GM19043 (cell line): ENCODE measurements around the gene CRB2.

Experiments used
- ATAC-seq: cut with Tn5 transposase; IDR thresholded peaks from one replicate; pipeline ENCODE4 v1.9.1; 2021; ENCODE audit warnings: low read depth; ENCODE audit not compliant: unreplicated experiment

CRB2 gene

DNA sequence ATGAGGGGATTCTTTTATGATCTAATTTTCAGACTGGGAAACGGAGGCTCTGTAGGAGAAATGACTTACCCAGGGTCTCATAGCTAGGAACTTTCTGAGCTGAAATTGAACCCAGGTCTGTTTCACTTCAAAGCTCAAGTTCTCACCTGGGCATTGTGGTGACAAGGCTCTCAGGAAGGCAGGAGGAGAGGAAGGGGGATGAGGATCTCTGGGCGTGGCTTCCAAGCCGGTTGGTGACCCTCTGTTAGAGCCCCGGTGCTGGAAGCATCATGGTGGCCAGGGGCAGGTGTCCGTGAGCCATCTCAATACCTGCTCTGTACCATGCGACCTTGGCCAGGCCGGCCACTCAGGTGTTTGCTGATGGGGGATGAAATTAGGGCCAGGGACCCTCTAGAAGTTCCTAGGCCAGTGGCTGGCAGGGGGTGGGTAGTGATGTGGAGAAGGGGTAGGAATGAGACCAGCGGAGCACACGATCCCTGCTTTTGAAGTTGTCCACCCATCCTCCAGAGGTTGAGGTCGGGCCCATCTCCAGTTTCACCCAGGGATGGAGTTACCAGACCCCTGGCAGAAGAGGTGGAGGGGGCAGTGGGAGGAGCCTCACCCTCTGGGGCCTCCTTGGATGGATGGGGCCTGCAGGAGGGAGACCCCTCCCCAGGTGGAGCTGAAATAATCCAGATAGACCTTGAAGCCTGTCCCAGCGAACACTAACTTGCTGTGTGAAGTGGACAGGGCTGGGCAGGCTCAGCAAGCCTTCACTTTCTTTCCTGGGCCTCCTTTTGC, 5.9 kb downstream of the CRB2 start:
- ATAC-seq, result no peak

DNA sequence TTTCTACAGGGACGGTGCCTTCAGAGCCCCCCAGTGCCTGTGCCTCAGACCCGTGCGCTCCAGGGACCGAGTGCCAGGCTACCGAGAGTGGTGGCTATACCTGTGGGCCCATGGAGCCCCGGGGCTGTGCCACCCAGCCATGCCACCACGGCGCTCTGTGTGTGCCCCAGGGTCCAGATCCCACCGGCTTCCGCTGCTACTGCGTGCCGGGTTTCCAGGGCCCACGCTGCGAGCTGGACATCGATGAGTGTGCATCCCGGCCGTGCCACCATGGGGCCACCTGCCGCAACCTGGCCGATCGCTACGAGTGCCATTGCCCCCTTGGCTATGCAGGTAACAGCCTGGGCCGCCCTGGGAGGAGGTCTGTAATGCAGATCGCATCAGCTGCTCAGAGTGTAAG, 6.9 kb downstream of the CRB2 start:
- no peak for ATAC-seq

DNA sequence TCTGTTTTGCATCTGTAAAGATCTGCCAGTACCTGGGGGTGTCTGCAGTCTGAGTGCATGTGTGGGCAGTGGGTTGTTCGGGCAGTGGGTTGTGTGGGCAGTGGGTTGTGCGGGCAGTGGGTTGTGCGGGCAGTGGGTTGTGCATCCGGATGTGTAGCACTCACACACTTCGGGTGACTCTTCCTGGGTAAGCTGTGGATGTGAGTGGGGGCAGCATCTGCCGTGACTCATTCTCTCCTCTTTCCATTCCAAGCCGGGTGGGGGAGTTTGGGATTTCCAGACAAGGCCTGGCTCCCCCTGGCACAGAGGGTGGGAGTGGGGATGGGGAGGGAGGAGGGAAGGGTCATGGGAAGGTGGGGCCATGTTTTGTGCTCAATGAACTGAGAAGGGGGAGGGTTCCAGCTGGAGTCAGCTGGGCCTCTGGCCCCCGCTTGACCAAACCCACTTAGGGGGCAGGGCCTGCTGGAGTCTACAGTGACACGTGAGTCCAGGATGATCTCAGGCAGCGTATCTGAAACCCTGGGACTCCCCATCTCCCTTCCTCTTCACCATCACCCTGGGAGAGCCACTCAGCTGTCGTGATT, 8.3 kb downstream of the CRB2 start:
- no peak for ATAC-seq

DNA sequence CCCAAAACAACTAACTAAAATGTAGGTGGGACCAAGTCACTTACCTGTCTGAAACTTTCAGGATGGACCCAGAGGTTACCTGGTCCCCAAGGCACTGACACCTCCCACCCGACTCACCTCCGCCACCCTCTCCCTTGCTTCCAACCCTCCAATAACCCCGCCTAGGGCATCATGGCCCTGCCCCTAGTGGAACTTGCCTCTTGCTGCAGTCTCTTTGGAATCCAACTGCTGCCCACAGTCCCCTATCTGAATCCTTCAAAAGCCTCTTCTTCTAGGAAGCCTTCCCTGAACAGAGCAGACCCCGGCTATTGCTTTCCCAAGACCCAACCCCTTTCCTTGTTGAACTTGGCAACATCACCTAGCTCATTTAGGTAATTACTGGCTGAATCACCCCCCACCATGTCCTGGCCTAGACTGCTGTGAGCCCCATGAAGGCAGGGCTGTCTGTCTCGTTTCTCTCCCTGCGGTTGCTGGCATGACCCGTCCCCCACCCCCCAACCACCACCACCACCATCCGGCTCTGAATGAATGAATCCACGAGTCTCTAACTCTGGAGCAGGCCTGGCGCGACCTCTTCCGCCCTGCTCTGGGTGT, 9.4 kb downstream of the CRB2 start:
- ATAC-seq, result no peak

DNA sequence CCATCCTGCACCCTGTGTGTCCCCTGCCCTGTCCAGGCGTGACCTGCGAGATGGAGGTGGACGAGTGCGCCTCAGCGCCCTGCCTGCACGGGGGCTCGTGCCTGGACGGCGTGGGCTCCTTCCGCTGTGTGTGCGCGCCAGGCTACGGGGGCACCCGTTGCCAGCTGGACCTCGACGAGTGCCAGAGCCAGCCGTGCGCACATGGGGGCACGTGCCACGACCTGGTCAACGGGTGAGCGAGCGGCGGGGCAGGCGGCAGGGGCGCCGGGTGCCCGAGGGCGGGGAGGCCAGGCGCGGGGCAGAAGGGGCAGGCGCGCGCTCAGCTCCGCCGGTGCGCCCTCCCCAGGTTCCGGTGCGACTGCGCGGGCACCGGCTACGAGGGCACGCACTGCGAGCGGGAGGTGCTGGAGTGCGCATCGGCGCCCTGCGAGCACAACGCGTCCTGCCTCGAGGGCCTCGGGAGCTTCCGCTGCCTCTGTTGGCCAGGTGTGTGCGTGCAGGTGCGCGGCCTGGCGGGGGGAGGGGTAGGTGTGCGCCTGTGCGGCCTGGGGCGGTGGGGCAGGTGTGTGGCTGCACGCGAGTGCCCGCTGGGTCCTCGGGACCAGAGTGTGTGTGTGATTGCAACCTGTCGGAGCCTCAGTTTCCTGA, 10.0 kb downstream of the CRB2 start:
- ATAC-seq, result no peak

DNA sequence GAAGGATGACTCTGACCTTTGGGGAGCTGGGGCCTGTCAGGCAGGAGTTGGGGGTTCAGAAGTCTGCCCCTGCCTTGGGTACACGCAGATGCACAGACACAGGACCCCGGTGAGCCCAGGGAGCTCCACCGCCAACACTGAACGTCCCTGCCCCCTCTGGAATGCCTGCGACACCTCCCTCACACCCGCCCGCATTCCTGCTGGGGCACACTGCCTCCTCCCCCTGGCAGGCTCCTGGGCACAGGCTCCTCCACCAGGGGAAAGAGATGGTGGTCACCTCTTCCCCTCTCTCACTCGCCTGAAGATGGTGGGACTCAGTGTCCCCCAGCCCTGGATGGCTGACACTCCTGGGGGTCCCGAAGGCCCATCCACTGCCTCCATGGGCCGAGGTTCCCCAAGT, 12.0 kb downstream of the CRB2 start:
- no peak for ATAC-seq

DNA sequence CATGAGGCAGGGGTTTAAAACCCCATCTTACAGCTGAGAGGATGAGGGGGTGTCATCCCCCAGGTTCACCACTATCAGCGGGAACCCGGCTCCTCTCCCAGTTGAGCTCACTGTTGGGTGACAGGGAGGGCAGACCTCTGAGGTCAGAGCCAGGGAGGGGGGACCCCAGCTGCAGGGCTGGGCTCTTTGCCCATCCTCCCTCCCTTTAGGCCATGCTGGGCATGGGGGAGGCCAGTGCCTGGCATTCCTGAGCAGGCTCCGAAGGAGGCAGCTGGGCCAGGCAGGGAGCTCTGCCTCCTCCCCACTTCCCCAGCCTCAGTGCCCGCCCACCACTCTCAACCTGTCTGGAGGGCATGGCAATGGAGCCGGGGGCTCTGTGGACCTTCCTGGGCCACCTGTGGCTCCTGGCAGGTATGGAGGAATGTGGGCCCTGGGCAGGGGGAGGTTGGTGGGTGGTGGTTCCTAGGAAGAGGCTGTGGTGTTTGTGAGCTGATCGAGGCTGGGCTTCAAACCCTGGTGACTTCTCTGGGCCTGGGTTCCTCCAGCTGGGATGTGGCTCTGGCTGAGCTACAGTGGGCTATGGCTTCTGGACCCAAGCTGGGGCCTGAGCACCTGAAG, 12.6 kb downstream of the CRB2 start:
- ATAC-seq, result no peak

DNA sequence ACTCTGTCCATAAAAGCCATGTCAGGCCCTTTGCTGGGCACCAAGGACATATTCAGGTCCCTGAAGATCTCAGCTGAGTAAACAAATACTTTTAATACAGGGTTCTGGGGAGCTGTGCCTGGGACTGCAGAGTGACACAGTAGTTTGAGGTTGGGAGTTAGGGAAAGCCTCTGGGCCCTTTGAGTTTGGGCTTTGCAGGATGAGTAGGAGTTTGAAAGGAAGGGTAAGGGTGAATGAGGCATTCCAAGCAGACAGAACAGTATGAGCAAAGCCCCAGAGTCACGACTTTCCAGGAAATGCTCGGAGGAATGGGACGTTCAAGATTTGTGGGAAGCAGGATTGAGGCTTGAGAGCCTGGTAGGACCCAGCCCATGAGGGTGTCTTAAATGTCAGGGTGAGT, 13.3 kb downstream of the CRB2 start:
- ATAC-seq, result no peak

DNA sequence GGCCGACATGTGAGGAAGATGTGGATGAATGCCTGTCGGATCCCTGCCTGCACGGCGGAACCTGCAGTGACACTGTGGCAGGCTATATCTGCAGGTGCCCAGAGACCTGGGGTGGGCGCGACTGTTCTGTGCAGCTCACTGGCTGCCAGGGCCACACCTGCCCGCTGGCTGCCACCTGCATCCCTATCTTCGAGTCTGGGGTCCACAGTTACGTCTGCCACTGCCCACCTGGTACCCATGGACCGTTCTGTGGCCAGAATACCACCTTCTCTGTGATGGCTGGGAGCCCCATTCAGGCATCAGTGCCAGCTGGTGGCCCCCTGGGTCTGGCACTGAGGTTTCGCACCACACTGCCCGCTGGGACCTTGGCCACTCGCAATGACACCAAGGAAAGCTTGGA, 14.1 kb downstream of the CRB2 start:
- ATAC-seq, result no peak

DNA sequence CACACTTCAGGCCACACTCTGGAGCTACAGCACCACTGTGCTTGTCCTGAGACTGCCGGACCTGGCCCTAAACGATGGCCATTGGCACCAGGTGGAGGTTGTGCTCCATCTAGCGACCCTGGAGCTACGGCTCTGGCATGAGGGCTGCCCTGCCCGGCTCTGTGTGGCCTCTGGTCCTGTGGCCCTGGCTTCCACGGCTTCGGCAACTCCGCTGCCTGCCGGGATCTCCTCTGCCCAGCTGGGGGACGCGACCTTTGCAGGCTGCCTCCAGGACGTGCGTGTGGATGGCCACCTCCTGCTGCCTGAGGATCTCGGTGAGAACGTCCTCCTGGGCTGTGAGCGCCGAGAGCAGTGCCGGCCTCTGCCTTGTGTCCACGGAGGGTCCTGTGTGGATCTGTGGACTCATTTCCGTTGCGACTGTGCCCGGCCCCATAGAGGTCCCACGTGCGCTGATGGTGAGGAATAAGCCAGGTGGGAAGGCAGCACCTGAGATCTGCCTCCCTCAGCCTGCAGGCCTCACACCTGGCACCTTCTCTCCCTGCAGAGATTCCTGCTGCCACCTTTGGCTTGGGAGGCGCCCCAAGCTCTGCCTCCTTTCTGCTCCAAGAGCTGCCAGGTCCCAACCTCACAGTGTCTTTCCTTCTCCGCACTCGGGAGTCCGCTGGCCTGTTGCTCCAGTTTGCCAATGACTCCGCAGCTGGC, 14.7 kb downstream of the CRB2 start:
- no peak for ATAC-seq

DNA sequence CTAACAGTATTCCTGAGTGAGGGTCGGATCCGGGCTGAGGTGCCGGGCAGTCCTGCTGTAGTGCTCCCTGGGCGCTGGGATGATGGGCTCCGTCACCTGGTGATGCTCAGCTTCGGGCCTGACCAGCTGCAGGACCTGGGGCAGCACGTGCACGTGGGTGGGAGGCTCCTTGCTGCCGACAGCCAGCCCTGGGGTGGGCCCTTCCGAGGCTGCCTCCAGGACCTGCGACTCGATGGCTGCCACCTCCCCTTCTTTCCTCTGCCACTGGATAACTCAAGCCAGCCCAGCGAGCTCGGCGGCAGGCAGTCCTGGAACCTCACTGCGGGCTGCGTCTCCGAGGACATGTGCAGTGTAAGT, 15.2 kb downstream of the CRB2 start:
- no peak for ATAC-seq

DNA sequence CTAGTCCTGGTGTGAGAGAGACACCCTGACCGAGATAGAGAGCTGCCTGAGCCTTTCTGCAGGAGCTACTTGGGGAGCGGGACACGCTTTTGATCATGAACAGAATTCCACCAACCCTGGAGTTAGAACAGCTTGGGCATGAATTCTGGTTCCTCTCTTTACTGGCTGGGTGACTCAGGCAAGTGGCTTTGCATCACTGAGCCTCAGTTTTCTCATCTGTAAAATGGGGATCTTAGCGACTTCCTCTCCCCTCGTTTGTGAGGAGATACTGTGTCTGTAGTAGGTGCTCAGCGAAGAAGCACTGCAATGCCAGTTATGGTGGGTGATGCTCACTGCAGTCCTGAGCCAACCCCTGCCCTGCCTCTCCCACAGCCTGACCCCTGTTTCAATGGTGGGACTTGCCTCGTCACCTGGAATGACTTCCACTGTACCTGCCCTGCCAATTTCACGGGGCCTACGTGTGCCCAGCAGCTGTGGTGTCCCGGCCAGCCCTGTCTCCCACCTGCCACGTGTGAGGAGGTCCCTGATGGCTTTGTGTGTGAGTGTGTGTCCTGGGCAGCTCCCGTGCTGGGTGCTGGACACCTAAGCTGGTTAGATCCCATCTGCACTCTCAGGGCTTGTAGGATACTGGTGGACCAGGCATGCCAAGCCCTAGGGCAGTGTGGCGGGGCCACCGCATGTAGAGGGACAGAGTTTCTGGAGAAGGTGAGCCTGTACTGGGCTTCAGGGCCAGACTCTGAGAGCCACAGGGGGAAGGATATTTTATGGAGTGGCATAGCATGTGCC, 16.0 kb downstream of the CRB2 start:
- no peak for ATAC-seq

DNA sequence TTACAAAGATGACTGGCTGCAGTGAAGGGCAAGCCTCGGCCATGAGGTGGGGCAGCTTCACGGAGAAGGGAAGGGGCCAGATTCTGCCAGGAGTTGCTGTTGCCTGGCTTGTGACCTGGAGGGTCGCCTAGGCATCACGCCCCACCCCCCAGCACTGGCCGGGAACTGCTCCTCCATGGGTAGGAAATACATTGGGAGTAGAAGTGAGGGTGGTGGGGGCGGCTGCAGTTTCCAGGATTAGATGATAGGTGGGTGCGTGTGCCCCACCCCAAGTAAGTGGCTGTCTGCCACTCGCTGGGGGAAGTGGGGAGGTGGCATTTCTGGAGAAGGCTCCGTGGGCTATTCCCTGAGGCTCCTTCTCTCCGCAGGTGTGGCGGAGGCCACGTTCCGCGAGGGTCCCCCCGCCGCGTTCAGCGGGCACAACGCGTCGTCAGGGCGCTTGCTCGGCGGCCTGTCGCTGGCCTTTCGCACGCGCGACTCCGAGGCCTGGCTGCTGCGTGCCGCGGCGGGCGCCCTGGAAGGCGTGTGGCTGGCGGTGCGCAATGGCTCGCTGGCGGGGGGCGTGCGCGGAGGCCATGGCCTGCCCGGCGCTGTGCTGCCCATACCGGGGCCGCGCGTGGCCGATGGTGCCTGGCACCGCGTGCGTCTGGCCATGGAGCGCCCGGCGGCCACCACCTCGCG, 16.9 kb downstream of the CRB2 start:
- no peak for ATAC-seq

DNA sequence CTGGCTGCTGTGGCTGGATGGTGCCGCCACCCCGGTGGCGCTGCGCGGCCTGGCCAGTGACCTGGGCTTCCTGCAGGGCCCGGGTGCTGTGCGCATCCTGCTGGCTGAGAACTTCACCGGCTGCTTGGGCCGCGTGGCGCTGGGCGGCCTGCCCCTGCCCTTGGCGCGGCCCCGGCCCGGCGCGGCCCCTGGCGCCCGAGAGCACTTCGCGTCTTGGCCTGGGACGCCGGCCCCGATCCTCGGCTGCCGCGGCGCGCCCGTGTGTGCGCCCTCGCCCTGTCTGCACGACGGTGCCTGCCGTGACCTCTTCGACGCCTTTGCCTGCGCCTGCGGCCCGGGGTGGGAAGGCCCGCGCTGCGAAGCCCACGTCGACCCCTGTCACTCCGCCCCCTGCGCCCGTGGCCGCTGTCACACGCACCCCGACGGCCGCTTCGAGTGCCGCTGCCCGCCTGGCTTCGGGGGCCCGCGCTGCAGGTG, 17.5 kb downstream of the CRB2 start:
- ATAC-seq, result no peak

DNA sequence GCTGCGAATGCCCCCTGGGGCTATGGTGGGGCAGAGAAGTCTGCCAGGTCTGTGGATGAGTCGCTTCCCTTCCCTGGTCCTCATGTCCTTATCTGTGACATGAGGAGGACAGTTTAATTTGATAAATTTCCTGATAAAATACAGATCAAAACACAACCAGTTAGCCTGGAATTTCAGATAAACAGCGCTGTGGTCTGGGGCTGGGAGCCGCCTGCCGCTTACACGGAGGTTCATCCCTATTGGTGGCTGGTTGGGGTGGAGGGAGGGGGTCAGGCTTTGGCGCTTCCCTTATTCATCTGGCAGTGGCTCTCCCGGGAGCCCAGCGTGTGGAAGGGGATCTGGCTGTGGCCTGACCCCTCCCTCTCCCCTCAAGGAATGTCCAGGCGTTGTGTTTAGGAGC, 17.9 kb downstream of the CRB2 start:
- ATAC-seq, result no peak

DNA sequence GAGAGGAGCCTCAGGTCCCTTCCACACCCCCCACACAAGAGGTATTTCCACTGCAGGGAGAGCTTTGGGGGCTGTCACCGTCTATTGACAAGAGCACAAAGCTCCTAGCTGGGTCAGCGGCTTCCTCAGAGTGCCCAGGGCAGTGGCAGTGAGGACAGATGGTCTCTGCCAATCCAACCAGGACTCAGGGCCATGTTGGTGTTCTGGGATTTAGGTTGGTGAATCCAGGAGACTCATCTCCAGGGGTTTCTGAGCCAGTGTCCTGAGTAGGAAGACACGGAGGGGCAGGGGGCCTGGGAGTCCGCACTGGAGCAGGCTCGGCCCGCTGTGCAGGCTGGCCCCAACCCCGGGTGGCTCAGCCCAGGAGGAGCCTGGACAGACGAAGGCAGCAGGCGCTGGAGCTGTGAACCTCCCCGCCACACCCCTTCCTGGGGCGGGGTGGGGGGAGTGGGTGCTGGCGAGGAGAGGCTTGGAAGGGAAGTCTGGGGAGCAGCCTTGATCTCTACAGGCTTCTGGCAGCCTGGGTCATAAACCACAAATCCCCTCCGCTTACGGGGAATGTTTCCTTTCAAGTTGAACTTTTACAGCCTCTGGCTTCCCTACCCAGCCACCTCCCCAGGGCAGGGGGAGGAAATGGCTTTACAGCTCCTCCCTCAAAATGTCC, 19.6 kb downstream of the CRB2 start:
- ATAC-seq, result no peak

DNA sequence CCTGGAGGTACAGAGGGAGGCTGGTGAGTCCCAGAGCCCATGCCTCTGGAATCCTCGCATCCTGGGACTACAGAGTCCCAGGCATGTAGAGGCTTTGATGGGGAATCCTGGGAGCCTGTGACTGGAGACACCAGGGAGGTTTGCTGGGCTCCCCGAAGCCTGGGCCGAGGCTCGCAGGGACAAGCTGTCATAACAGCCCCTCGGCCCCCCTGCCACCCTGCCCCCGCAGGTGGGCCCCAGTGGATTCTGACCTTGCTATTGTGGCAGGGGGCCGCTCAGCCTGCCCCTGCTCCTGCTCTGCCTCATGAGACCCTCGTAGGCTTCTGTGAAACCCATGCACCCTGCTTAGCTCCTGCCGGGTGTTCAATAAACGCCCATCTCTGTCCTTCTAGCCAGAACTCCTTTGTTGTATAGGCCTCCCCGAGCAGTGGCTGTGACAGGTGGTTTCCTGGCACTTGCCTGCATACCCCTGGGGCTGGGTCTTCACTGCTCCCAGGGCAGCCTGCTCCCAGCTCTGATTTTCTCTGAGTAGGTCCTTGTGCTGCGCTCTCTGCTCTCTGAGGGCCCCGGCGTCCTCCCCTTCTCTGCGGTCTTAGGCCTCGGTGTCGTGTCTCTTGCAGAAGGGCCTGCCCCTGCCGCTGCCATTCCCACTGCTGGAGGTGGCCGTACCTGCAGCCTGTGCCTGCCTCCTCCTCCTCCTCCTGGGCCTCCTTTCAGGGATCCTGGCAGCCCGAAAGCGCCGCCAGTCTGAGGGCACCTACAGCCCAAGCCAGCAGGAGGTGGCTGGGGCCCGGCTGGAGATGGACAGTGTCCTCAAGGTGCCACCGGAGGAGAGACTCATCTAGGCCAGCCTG, 20.4 kb downstream of the CRB2 start:
- ATAC-seq, result no peak
